AG09319 (cell line): ENCODE data around the gene ZNF292.

ENCODE experiments used
- DNase-seq: peaks from one replicate; pipeline ENCODE4 v3.0.0-alpha.2; 2010; ENCODE audit warnings: low read depth; ENCODE audit errors: extremely low read depth
- CTCF ChIP-seq: IDR thresholded peaks from 2 replicates; pipeline ENCODE4 v1.5.1; 2011; ENCODE audit warnings: low read depth, mild to moderate bottlenecking, inconsistent platforms, low read length, moderate library complexity

The ZNF292 gene

DNA sequence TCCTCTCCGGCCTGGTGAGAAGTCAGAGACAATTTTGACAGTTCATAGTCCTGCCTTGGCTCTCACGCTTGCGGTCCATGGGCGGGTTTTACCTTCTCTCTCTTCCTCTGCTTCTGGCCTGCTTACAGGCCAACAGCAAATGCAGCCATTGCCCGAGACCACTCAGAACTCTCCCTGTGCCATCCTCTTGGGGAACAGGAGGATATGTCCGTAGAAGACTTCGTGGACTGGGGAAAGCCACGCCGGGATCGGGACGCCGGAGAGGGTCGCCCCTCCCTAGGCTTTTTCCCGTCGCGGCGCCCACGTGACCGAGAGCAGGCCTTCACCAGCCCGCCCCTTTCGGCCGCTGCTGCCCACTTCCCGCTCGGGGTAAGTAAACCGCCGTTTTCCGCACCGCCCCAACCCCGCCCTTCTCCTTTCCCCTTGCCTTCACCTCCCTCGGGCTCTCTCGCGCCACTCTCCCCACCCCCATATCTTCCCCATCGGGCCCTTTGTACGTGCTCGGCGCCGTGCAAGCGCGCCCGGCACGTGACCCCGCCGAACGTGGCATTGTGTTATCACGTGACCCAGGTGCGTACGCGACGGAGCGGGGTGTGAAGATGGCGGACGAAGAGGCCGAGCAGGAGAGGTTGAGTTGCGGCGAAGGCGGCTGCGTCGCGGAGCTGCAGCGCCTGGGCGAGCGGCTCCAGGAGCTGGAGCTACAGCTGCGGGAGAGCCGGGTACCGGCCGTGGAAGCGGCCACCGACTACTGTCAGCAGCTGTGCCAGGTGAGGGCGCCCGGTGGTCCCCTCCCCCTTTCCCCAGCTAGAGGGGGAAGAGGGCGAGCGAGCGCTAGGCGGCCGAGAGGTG is at the start of gene ZNF292:
TSS of gene ZNF292 (plus strand) at position 573 of the 849 bp plus-strand sequence. CDS start at position 600, 27 bp downstream.
- peak; percentile 92 for DNase-seq
- TF ChIP-seq CTCF, result no peak; the same call in none of the 2 replicates

DNA sequence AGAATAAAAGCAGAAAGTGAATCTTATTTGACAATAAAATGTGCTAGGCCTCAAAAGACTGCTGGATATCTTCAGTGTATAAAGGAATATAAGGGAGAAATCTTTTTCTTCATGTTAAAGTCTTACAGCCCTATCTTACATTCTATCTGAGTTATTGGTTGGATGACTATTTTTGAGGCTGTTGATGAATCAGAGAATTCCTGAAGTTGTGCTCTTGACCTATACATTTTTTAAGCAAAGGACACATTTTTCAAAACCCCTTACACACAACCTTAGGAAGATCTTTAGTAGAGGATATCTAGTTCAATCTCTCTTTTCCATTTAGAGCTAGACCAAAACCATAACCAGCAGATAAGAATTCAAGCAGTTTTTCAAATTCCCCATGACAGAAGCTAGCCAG is 49.5 kb upstream of the ZNF292 start:
- DNase-seq, result no peak
- no peak for TF ChIP-seq CTCF

DNA sequence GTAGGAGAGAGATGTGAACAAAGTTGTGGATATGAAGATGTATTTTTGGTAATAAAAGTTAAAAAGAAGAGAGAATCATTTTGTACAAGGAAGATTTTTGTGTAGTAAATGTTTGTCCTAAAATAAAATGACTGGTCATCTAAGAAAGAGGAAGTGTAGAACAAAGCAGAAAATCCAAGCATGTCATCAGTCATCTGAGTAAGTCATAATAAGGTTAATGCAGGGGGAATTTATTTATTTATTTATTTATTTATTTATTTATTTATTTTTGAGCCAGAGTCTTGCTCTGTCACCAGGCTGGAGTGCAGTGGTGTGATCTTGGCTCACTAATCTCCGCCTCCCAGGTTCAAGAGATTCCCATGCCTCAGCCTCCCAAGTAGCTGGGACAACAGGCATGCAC is 44.7 kb upstream of the ZNF292 start:
- DNase-seq, result no peak
- no peak for TF ChIP-seq CTCF

GRCh38 chr6:87115402-87116135 is 39.8 kb upstream of the ZNF292 start:
- TF ChIP-seq CTCF, result no peak
- no peak for DNase-seq

GRCh38 chr6:87116922-87117321 is 38.4 kb upstream of the ZNF292 start:
- DNase-seq, result no peak
- TF ChIP-seq CTCF, result no peak

DNA sequence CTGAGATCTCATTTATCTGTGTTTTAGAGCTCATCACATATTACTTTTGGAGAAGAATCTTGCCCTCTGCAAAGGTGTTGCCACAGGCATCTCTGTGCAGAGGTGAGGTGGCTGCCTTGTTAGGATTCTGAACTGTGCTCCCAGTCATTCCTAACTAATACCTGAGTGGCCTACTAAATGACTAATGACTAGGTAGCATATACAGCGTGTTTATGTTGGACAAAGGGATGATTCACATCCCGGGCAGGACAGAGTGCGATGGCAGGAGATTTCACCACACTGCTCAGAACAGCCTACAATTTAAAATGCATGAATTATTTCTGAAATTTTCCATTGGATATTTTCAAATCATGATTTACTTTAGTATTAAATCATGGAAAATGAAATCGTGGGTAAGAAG is 37.3 kb upstream of the ZNF292 start:
- TF ChIP-seq CTCF, result no peak
- no peak for DNase-seq

DNA sequence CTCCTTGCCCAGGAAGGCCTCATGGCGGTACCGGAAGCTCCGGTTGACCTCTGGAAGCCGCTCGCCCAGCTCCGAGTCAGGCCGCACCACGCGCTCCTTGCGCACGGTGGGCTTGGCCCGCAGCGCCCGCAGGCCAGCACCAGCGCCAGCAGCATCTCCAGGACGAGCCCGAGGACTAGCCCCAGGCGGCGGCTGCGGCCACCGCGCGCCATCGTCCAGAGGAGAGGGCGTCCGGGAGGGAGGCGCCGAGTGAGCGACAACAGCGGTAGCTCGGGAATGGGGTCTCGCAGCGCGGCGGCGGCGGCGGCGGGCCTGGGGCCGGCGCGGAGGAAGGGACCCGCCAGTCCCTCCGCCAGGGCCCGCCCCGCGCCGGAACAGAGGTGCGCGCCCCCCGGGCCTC is 32.9 kb upstream of the ZNF292 start:
- DNase-seq, result no peak
- TF ChIP-seq CTCF, result no peak
